Frontal cortex (tissue), 4 donors: ENCODE measurements around the gene OBP2A. TPM values are rescaled to one million over a fixed set of nuclear protein-coding genes. Genes with fewer than 3 reads are reported as not detected.

Experiments
- DNase-seq, 2 donors: peaks; one replicate each; pipeline ENCODE4 v3.0.0; 2012; ENCODE audit warnings: low spot score in 2 of 2
- FAIRE-seq: peaks from 2 replicates; lab custom pipeline; 2012; peaks lifted over from hg19 to GRCh38; lab: Jason Lieb, UNC
- total RNA-seq: library from RNA; depleted of rRNA; stranded (reverse); fragments of >200 nt; gene quantifications from one replicate; pipeline ENCODE4 v1.2.3, GENCODE V29; 2014
- donor health status: control.
- donor health status: control.
- donor health status: control.

Gene OBP2A
- total RNA-seq, 1 donor from 2014 or later, result not detected

- DNase-seq (no peak), FAIRE-seq (no peak)
Observed at GRCh38 chr9:135567311-135567710, 21.4 kb downstream of the OBP2A start.

GRCh38 chr9:135568026-135568425 lies 22.1 kb downstream of the OBP2A start:
- DNase-seq (no peak), FAIRE-seq (no peak)

GRCh38 chr9:135570456-135570855 lies 24.5 kb downstream of the OBP2A start:
- DNase-seq (no peak), FAIRE-seq (no peak)

GRCh38 chr9:135572233-135572632 lies 26.3 kb downstream of the OBP2A start:
- FAIRE-seq (no peak), DNase-seq (no peak)

- DNase-seq (no peak), FAIRE-seq (no peak)
Observed at GRCh38 chr9:135573124-135573523, 27.2 kb downstream of the OBP2A start.

- FAIRE-seq, result no peak
Observed at GRCh38 chr9:135574331-135574730, 28.4 kb downstream of the OBP2A start.

GRCh38 chr9:135574943-135575342 lies 29.0 kb downstream of the OBP2A start:
- FAIRE-seq (no peak), DNase-seq (no peak)

More at GRCh38 chr9:135574331-135574730, 28.4 kb downstream of the OBP2A start:
- DNase-seq, result no peak

- no peak for FAIRE-seq
Observed at GRCh38 chr9:135575995-135576631, 30.2 kb downstream of the OBP2A start.

GRCh38 chr9:135577256-135577655 lies 31.3 kb downstream of the OBP2A start:
- DNase-seq (no peak), FAIRE-seq (no peak)

More at GRCh38 chr9:135575995-135576631, 30.2 kb downstream of the OBP2A start:
- no peak for DNase-seq

- DNase-seq, result no peak
Observed at GRCh38 chr9:135579356-135579755, 33.4 kb downstream of the OBP2A start.

GRCh38 chr9:135579889-135580660 lies 34.1 kb downstream of the OBP2A start:
- no peak for FAIRE-seq
- no peak for DNase-seq

More at GRCh38 chr9:135579356-135579755, 33.4 kb downstream of the OBP2A start:
- no peak for FAIRE-seq

GRCh38 chr9:135580664-135581380 lies 34.9 kb downstream of the OBP2A start:
- FAIRE-seq (no peak), DNase-seq (no peak)

- DNase-seq, result no peak
- FAIRE-seq, result no peak
Observed at GRCh38 chr9:135581636-135582426, 35.9 kb downstream of the OBP2A start.

- DNase-seq, result no peak
- FAIRE-seq, result no peak
Observed at GRCh38 chr9:135582541-135582940, 36.6 kb downstream of the OBP2A start.

GRCh38 chr9:135582966-135583687 lies 37.2 kb downstream of the OBP2A start:
- FAIRE-seq, result no peak

GRCh38 chr9:135583688-135584011 lies 37.7 kb downstream of the OBP2A start:
- FAIRE-seq (no peak), DNase-seq (no peak)

More at GRCh38 chr9:135582966-135583687, 37.2 kb downstream of the OBP2A start:
- DNase-seq, result no peak

- no peak for FAIRE-seq
- DNase-seq, result no peak
Observed at GRCh38 chr9:135584371-135584770, 38.4 kb downstream of the OBP2A start.

GRCh38 chr9:135584934-135585333 lies 39.0 kb downstream of the OBP2A start:
- DNase-seq (no peak), FAIRE-seq (no peak)

GRCh38 chr9:135586601-135587109 lies 40.7 kb downstream of the OBP2A start:
- DNase-seq, result no peak
- no peak for FAIRE-seq
